ENCODE measurements around the gene TCFL5. TPM values are rescaled to one million over a fixed set of nuclear protein-coding genes. Genes with fewer than 3 reads are reported as not detected.

The TCFL5 gene
- total RNA-seq, 4 donors from 2014 or later: 5.2 to 8.4 (median 7.2) TPM

DNA sequence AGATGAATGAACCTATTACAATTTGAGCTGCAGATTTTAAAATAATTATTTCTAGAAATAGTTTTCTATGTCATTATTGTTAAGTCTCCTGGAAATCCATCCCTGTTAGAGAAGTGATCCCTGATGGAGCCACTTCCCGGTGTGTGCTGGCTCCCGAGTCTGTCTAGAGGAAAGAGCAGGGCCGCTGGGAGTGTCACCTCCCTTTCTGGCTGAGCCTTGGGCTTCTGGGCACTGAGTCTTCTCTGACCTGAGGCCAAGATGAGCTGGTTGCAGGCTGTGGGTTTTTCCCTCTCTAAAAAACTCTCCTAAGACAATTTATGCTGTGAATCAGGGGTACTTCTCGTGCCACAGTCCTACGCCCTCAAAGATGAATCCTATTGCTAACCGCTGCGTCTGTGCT is 28.8 kb upstream of the TCFL5 start:
- no peaks in the 10 kb centered on the region for H3K27me3 ChIP-seq
- peaks cover 59 to 100% (median 60%) of the 10 kb centered on the region in 3 donors for H3K36me3 ChIP-seq
- intact Hi-C loops (cut with DNase I): loop anchor here (10.0 kb wide), 1 partner anchor 114 kb away; the partner anchor contains the start of gene BHLHE23
- no peak for TF ChIP-seq POLR2A (IDR thresholded peaks at IDR 0.05)
- TF ChIP-seq, protein P1, sequence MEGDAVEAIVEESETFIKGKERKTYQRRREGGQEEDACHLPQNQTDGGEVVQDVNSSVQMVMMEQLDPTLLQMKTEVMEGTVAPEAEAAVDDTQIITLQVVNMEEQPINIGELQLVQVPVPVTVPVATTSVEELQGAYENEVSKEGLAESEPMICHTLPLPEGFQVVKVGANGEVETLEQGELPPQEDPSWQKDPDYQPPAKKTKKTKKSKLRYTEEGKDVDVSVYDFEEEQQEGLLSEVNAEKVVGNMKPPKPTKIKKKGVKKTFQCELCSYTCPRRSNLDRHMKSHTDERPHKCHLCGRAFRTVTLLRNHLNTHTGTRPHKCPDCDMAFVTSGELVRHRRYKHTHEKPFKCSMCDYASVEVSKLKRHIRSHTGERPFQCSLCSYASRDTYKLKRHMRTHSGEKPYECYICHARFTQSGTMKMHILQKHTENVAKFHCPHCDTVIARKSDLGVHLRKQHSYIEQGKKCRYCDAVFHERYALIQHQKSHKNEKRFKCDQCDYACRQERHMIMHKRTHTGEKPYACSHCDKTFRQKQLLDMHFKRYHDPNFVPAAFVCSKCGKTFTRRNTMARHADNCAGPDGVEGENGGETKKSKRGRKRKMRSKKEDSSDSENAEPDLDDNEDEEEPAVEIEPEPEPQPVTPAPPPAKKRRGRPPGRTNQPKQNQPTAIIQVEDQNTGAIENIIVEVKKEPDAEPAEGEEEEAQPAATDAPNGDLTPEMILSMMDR (IDR thresholded peaks at IDR 0.05): no peak
- H3K9me3 ChIP-seq: no peaks in the 10 kb centered on the region
- WGBS, 2 donors: 75 to 78% methylated on average over 3 of the region's 7 CpGs
- H3K4me1 ChIP-seq: peaks cover 0 to 8% (median 0%) of the 10 kb centered on the region in 3 donors
- DNase-seq: no peak
- H3K27ac ChIP-seq: no peak overlapping the region
- H3K4me3 ChIP-seq: no peak overlapping the region

- H3K9me3 ChIP-seq: no peaks in the 10 kb centered on the region
- 86 to 91% methylated on average over 4 to 5 of the region's 9 CpGs for WGBS, 2 donors
- H3K27me3 ChIP-seq: no peaks in the 10 kb centered on the region
- no peak overlapping the region for H3K27ac ChIP-seq
- TF ChIP-seq, protein P1 (IDR thresholded peaks at IDR 0.05): no peak
- no peak for TF ChIP-seq POLR2A (IDR thresholded peaks at IDR 0.05)
- H3K4me3 ChIP-seq: no peak overlapping the region
- no peak for DNase-seq
- intact Hi-C loops (cut with DNase I): loop anchor here (10.0 kb wide), 1 partner anchor 115 kb away; the partner anchor contains the start of gene BHLHE23
- peaks cover 59 to 94% (median 60%) of the 10 kb centered on the region in 3 donors for H3K36me3 ChIP-seq
- H3K4me1 ChIP-seq: peaks cover 0 to 8% (median 0%) of the 10 kb centered on the region in 3 donors
Measured at GRCh38 chr20:62889871-62890270, 28.2 kb upstream of the TCFL5 start.

- peaks cover 57 to 90% (median 59%) of the 10 kb centered on the region in 3 donors for H3K36me3 ChIP-seq
- no peak overlapping the region for H3K4me3 ChIP-seq
- WGBS, 2 donors: 91 to 96% methylated on average over 5 to 8 of the region's 8 CpGs
- no peak for DNase-seq
- no peak overlapping the region for H3K27ac ChIP-seq
- TF ChIP-seq, protein P1 (IDR thresholded peaks at IDR 0.05): no peak
- TF ChIP-seq POLR2A (IDR thresholded peaks at IDR 0.05): no peak
- intact Hi-C loops (cut with DNase I): no loop called here
- no peaks in the 10 kb centered on the region for H3K9me3 ChIP-seq
- H3K4me1 ChIP-seq: peaks cover 0 to 8% (median 0%) of the 10 kb centered on the region in 3 donors
- H3K27me3 ChIP-seq: no peaks in the 10 kb centered on the region
Measured at GRCh38 chr20:62889411-62889810, 27.8 kb upstream of the TCFL5 start.

DNA sequence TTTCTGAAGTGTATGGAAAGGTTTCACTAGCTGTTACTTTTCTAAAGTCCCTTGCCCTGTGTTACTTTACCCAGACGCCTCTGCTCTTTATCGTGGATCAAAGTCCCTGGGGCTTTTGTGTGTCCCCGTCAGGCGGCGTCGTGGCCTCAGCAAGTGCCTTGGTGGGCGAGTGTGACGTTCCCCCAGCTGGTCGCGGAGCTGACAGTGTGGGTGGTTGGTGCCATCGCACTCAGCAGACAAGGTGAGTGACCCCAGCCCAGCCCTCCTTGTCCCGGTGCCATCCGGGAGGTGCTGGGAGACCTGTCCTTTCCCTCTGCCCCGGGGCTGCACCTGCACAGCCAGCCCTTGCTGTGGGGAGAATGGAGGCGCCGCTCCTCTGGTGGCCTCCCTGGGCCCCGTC is 27.3 kb upstream of the TCFL5 start:
- TF ChIP-seq, protein P1 (IDR thresholded peaks at IDR 0.05): no peak
- TF ChIP-seq POLR2A (IDR thresholded peaks at IDR 0.05): no peak
- no peak for DNase-seq
- Histone ChIP-seq H3K9me3 (no peaks in the 10 kb centered on the region), H3K27ac (no peak overlapping the region), H3K4me1 (peaks cover 0 to 8% (median 0%) of the 10 kb centered on the region in 3 donors), H3K36me3 (peaks cover 52 to 85% (median 59%) of the 10 kb centered on the region in 3 donors), H3K4me3 (no peak overlapping the region), H3K27me3 (no peaks in the 10 kb centered on the region)
- WGBS, 2 donors: 78 to 92% methylated on average over 5 to 9 of the region's 17 CpGs
- intact Hi-C loops (cut with DNase I): no loop called here

- Histone ChIP-seq H3K9me3 (no peaks in the 10 kb centered on the region), H3K27ac (no peak overlapping the region), H3K4me1 (peaks cover 0 to 8% (median 0%) of the 10 kb centered on the region in 3 donors), H3K27me3 (no peaks in the 10 kb centered on the region), H3K36me3 (peaks cover 47 to 80% (median 54%) of the 10 kb centered on the region in 3 donors), H3K4me3 (no peak overlapping the region)
- no peak for DNase-seq
- 93 to 97% methylated on average over 7 to 10 of the region's 16 CpGs for WGBS, 2 donors
- intact Hi-C loops (cut with DNase I): no loop called here
- no peak for TF ChIP-seq POLR2A (IDR thresholded peaks at IDR 0.05)
- TF ChIP-seq, protein P1 (IDR thresholded peaks at IDR 0.05): no peak
Measured at GRCh38 chr20:62888406-62888805, 26.8 kb upstream of the TCFL5 start.

Data from esophagus squamous epithelium (tissue), 5 donors.